ENCODE measurements around the gene FAM228A.
"Not testable (repeated sequence)": the region's sequence is repeated elsewhere in the genome, so short reads cannot be mapped to it uniquely, and the experiment has no call there.

Gene FAM228A

DNA sequence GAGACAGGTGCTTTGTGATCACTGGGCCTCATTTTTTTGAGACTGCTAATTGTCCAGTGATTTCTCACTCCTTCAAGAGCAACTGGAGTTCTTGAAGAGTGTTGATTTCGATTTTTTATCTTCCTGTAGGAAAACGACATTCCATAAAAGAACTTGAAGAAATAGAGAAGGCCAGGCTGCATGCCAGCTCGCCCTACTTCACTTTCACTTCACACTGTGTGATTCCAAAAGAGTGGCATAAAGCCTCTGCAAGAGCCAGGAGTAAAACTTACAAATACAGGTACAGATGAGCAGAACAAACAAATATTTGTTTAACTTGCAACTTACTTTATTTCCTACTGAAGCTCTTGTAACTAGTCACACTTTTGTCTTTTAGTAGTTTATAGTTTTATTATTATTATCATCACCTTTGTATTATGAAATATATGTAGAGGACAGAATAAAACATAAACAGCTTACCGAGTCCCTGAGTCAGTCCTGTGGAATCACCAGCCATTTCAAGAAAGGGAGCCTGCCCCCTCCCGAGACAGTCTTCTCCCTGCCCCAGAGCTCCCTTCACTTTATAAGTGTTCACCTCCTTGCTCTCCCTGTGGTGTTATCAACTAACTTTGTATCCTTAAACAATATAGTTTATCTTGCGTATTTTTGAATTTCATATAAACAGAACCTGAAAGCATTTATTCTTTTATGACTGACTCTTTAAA lies 8.7 kb downstream of the FAM228A start:
- Histone ChIP-seq H3K4me1 (ENCODE audit: insufficient read depth, poor library complexity, severe bottlenecking) (no peaks in the 10 kb centered on the region), H3K9me3 (ENCODE audit: severe bottlenecking) (no peaks in the 10 kb centered on the region), H3K27me3 (ENCODE audit: insufficient read depth, poor library complexity, severe bottlenecking) (no peaks in the 10 kb centered on the region), H3K27ac (ENCODE audit: poor library complexity, severe bottlenecking) (no peak overlapping the region), H3K4me3 (ENCODE audit: severe bottlenecking) (no peak overlapping the region), H3K36me3 (ENCODE audit: low read depth) (no peaks in the 10 kb centered on the region)
- DNase-seq (ENCODE audit: low spot score) (no peak), ATAC-seq (ENCODE audit: low read depth) (no peak)
- TF ChIP-seq, protein P1, sequence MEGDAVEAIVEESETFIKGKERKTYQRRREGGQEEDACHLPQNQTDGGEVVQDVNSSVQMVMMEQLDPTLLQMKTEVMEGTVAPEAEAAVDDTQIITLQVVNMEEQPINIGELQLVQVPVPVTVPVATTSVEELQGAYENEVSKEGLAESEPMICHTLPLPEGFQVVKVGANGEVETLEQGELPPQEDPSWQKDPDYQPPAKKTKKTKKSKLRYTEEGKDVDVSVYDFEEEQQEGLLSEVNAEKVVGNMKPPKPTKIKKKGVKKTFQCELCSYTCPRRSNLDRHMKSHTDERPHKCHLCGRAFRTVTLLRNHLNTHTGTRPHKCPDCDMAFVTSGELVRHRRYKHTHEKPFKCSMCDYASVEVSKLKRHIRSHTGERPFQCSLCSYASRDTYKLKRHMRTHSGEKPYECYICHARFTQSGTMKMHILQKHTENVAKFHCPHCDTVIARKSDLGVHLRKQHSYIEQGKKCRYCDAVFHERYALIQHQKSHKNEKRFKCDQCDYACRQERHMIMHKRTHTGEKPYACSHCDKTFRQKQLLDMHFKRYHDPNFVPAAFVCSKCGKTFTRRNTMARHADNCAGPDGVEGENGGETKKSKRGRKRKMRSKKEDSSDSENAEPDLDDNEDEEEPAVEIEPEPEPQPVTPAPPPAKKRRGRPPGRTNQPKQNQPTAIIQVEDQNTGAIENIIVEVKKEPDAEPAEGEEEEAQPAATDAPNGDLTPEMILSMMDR (IDR thresholded peaks at IDR 0.05; ENCODE audit: poor library complexity, severe bottlenecking), result no peak

DNA sequence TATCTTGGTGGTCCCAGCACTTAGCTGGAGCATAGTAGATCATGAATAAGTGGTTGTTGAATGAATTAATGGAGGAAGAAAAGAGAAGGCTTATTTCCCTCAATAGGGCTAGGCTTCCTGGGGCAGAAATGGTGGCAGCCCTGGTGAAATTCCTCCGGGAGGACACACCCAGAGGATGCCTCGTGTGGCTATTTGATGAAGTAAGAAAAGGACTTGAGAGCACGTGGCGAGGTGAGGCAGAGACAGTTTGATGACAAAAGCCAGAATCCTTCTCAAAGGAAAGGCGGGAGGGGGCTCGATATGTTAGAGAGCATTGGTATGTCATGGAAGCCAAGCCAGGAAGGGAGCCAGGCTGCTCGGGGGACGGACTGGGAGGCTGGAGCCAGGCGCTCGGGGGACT lies 14.7 kb downstream of the FAM228A start:
- H3K4me1 ChIP-seq (ENCODE audit: insufficient read depth, poor library complexity, severe bottlenecking), result no peaks in the 10 kb centered on the region
- TF ChIP-seq, protein P1 (IDR thresholded peaks at IDR 0.05; ENCODE audit: poor library complexity, severe bottlenecking), result no peak
- H3K36me3 ChIP-seq (ENCODE audit: low read depth), result no peaks in the 10 kb centered on the region
- H3K9me3 ChIP-seq (ENCODE audit: severe bottlenecking), result no peaks in the 10 kb centered on the region
- H3K27me3 ChIP-seq (ENCODE audit: insufficient read depth, poor library complexity, severe bottlenecking), result no peaks in the 10 kb centered on the region
- H3K27ac ChIP-seq (ENCODE audit: poor library complexity, severe bottlenecking), result no peak overlapping the region
- DNase-seq (ENCODE audit: low spot score), result no peak
- ATAC-seq (ENCODE audit: low read depth), result no peak
- H3K4me3 ChIP-seq (ENCODE audit: severe bottlenecking), result no peak overlapping the region

DNA sequence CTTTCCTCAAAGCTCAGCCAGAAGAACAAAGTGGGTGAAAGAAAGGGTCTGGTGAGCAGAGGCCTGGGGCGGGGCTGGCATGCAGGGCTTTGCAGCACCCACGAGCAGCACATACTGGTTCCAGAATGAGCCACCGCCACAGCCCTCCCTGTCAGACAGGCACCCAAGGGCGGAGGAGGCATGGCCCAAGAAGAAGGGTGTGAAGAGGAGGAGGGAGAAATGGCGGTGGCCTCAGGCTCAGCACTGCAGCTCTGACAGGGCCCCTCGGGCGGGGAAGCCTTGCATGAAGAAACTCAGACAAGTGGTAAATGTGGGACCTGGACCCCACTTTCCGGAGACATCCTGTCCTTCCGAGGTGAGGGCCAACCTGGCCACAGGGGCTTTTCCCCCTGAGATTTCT lies 15.7 kb downstream of the FAM228A start:
- Histone ChIP-seq H3K36me3 (ENCODE audit: low read depth) (no peaks in the 10 kb centered on the region), H3K4me1 (ENCODE audit: insufficient read depth, poor library complexity, severe bottlenecking) (no peaks in the 10 kb centered on the region), H3K27me3 (ENCODE audit: insufficient read depth, poor library complexity, severe bottlenecking) (no peaks in the 10 kb centered on the region), H3K27ac (ENCODE audit: poor library complexity, severe bottlenecking) (no peak overlapping the region), H3K4me3 (ENCODE audit: severe bottlenecking) (no peak overlapping the region), H3K9me3 (ENCODE audit: severe bottlenecking) (no peaks in the 10 kb centered on the region)
- ATAC-seq (ENCODE audit: low read depth), result no peak
- TF ChIP-seq, protein P1 (IDR thresholded peaks at IDR 0.05; ENCODE audit: poor library complexity, severe bottlenecking), result no peak
- DNase-seq (ENCODE audit: low spot score), result no peak

DNA sequence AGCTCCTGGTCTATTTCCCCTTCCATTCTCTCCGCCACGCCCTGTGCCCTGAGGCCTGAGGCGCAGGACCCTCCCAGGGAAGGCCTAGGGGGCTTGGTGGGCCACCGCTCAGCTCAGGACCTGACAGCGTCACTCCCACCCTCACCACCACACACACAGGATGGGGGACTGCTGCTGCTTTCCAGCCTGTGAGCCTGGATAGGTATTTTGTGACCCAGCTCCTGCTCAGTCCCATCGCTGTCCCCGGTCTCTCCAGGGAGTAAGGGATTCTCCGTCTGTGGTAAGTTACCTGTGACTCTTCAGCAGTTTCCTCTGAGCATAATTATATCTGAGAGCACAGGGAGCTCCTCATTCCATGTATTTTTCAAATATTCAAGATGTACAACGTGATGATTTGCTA lies 16.3 kb downstream of the FAM228A start:
- H3K27me3 ChIP-seq (ENCODE audit: insufficient read depth, poor library complexity, severe bottlenecking), result no peaks in the 10 kb centered on the region
- ATAC-seq (ENCODE audit: low read depth), result no peak
- no peak for DNase-seq (ENCODE audit: low spot score)
- no peaks in the 10 kb centered on the region for H3K9me3 ChIP-seq (ENCODE audit: severe bottlenecking)
- TF ChIP-seq, protein P1 (IDR thresholded peaks at IDR 0.05; ENCODE audit: poor library complexity, severe bottlenecking), result no peak
- no peaks in the 10 kb centered on the region for H3K36me3 ChIP-seq (ENCODE audit: low read depth)
- H3K4me1 ChIP-seq (ENCODE audit: insufficient read depth, poor library complexity, severe bottlenecking), result no peaks in the 10 kb centered on the region
- H3K27ac ChIP-seq (ENCODE audit: poor library complexity, severe bottlenecking), result no peak overlapping the region
- H3K4me3 ChIP-seq (ENCODE audit: severe bottlenecking), result no peak overlapping the region

DNA sequence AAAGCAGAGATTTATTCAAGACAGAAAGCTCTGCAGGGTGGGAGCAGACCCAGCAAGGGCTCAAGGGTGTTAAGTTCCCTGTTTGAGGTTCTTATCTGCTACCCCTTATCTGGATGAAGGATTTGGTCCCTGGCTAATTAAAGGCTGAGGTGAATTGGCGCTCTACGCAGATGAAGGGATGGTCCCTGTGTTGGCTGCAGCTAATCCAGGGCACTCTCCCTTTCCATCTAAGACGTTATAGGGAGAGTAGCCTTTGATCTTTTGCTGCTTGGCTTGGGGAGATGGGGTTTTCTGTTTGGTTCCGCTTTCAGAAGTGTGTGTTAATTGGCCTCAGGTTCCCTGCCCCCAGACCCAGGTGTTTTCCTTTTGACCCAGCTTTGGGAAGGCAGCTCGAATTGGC lies 17.0 kb downstream of the FAM228A start:
- TF ChIP-seq, protein P1 (IDR thresholded peaks at IDR 0.05; ENCODE audit: poor library complexity, severe bottlenecking), result no peak
- Histone ChIP-seq H3K27ac (ENCODE audit: poor library complexity, severe bottlenecking) (no peak overlapping the region), H3K27me3 (ENCODE audit: insufficient read depth, poor library complexity, severe bottlenecking) (no peaks in the 10 kb centered on the region), H3K36me3 (ENCODE audit: low read depth) (no peaks in the 10 kb centered on the region), H3K9me3 (ENCODE audit: severe bottlenecking) (no peaks in the 10 kb centered on the region), H3K4me1 (ENCODE audit: insufficient read depth, poor library complexity, severe bottlenecking) (no peaks in the 10 kb centered on the region), H3K4me3 (ENCODE audit: severe bottlenecking) (no peak overlapping the region)
- no peak for ATAC-seq (ENCODE audit: low read depth)
- no peak for DNase-seq (ENCODE audit: low spot score)

DNA sequence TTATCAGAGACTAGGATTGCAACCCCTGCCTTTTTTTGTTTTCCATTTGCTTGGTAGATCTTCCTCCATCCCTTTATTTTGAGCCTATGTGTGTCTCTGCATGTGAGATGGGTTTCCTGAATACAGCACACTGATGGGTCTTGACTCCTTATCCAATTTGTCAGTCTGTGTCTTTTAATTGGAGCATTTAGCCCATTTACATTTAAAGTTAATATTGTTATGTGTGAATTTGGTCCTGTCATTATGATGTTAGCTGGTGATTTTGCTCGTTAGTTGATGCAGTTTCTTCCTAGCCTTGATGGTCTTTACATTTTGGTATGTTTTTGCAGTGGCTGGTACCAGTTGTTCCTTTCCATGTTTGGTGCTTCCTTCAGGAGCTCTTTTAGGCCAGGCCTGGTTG lies 22.4 kb downstream of the FAM228A start:
- not testable (repeated sequence) for H3K9me3 ChIP-seq (ENCODE audit: severe bottlenecking); ATAC-seq (ENCODE audit: low read depth)

More for the DNA sequence above, 22.4 kb downstream of the FAM228A start:
- H3K4me1 ChIP-seq (ENCODE audit: insufficient read depth, poor library complexity, severe bottlenecking); H3K27me3 ChIP-seq (ENCODE audit: insufficient read depth, poor library complexity, severe bottlenecking); H3K36me3 ChIP-seq (ENCODE audit: low read depth); H3K4me3 ChIP-seq (ENCODE audit: severe bottlenecking); DNase-seq (ENCODE audit: low spot score); H3K27ac ChIP-seq (ENCODE audit: poor library complexity, severe bottlenecking): not testable (repeated sequence)
